Endothelial cell of umbilical vein (primary cell): ENCODE results near the gene SMPX. TPM values are rescaled to one million over a fixed set of nuclear protein-coding genes. Genes with fewer than 3 reads are reported as not detected.

Experiments
- BruUV-seq: library from RNA; stranded (reverse); fragments of 400-500 nt; replicated peaks from 2 replicates; lab custom pipeline; 2021; lab: Mats Ljungman, UMichigan
- CTCF ChIA-PET: fragments of 300-600, 350-600 bp; sonication (Branson Sonifier 250); formaldehyde crosslinking; loops from one replicate; lab custom pipeline; 2021; ENCODE audit warnings: antibody characterized with exemption, inconsistent platforms; lab: Charles Lee
- POLR2A ChIA-PET: fragments of 300-600, 350-600 bp; sonication (Branson Sonifier 250); formaldehyde crosslinking; loops from one replicate; lab custom pipeline; 2021; ENCODE audit warnings: antibody characterized with exemption, inconsistent platforms; lab: Charles Lee
- DNase-seq: peaks from one replicate; pipeline ENCODE4 v3.0.0-alpha.2; 2011; ENCODE audit warnings: low read depth, low spot score
- FAIRE-seq: peaks from 2 replicates; lab custom pipeline; 2011; peaks lifted over from hg19 to GRCh38; lab: Jason Lieb, UNC
- H2AFZ ChIP-seq: 2 replicates; pipeline ENCODE4 v1.6.0; 2012; ENCODE audit warnings: low read depth, low read length, control low read depth, inconsistent platforms
- H3K27ac ChIP-seq: 2 replicates; pipeline ENCODE4 v1.5.1; 2011; ENCODE audit warnings: low read depth, mild to moderate bottlenecking, control low read depth, low read length, moderate library complexity; ENCODE audit not compliant: insufficient read depth
- H3K27me3 ChIP-seq, 2 experiments: 2 replicates each; pipeline versions ENCODE4 v1.6.0 to v1.6.1; 2011; ENCODE audit warnings: low read length in 2 of 2, mixed read lengths in 1 of 2; ENCODE audit not compliant: control insufficient read depth in 2 of 2, insufficient read depth in 2 of 2
- H3K36me3 ChIP-seq, 2 experiments: 2 replicates in 1 of 2; 3 replicates in 1 of 2; pipeline ENCODE4 v1.5.1; 2011; ENCODE audit warnings: low read length in 2 of 2, mild to moderate bottlenecking in 1 of 2, moderate library complexity in 1 of 2; ENCODE audit not compliant: control insufficient read depth in 2 of 2, insufficient read depth in 2 of 2; ENCODE audit errors: extremely low read depth in 1 of 2
- H3K4me1 ChIP-seq: 3 replicates; pipeline ENCODE4 v1.5.1; 2011; ENCODE audit warnings: mild to moderate bottlenecking, low read length; ENCODE audit not compliant: control insufficient read depth, insufficient read depth; ENCODE audit errors: extremely low read depth
- H3K4me2 ChIP-seq: 2 replicates; pipeline ENCODE4 v1.6.1; 2011; ENCODE audit warnings: low read length, control low read depth, mixed read lengths; ENCODE audit not compliant: insufficient read depth
- H3K4me3 ChIP-seq, 3 experiments: fragments of 200-600 bp in 1 of 3; sonication (generic), shearing (Covaris generic) in 1 of 3; replicated peaks in 1 of 3; 2 replicates each; pipeline ENCODE4 v1.5.1; 2011 to 2016; ENCODE audit warnings: control low read depth in 3 of 3, low read length in 3 of 3, mild to moderate bottlenecking in 2 of 3, inconsistent platforms in 1 of 3, low read depth in 1 of 3, moderate library complexity in 1 of 3; ENCODE audit not compliant: insufficient read depth in 1 of 3
- H3K79me2 ChIP-seq: 2 replicates; pipeline ENCODE4 v1.6.0; 2012; ENCODE audit warnings: low read length, inconsistent platforms; ENCODE audit not compliant: control insufficient read depth, insufficient read depth
- H3K9ac ChIP-seq: replicated peaks from 2 replicates; pipeline ENCODE3; 2011; ENCODE audit warnings: low read length, control low read depth; ENCODE audit not compliant: insufficient read depth; ENCODE audit errors: extremely low read depth
- H3K9me1 ChIP-seq: replicated peaks from 3 replicates; pipeline ENCODE4 v1.6.0; 2011; ENCODE audit warnings: mild to moderate bottlenecking, low read length; ENCODE audit not compliant: control insufficient read depth, insufficient read depth; ENCODE audit errors: extremely low read depth
- H3K9me3 ChIP-seq: replicated peaks from 2 replicates; pipeline ENCODE4 v1.5.1; 2012; ENCODE audit warnings: low read length, inconsistent platforms; ENCODE audit not compliant: control insufficient read depth, insufficient read depth
- H4K20me1 ChIP-seq: replicated peaks from 2 replicates; pipeline ENCODE3; 2011; ENCODE audit warnings: mild to moderate bottlenecking, low read length; ENCODE audit not compliant: control insufficient read depth, insufficient read depth; ENCODE audit errors: extremely low read depth
- EZH2 ChIP-seq: IDR thresholded peaks from 2 replicates; pipeline ENCODE4 v1.6.1; 2012; ENCODE audit warnings: borderline replicate concordance, low read depth, mild to moderate bottlenecking, moderate library complexity, low read length, inconsistent platforms; ENCODE audit not compliant: severe bottlenecking
- FOS ChIP-seq: IDR thresholded peaks from 2 replicates; pipeline ENCODE4 v1.6.1; 2011; ENCODE audit warnings: mild to moderate bottlenecking, low read length, moderate library complexity, borderline replicate concordance; ENCODE audit not compliant: insufficient read depth
- GATA2 ChIP-seq: IDR thresholded peaks from 2 replicates; pipeline ENCODE4 v1.7.0; 2011; ENCODE audit warnings: low read depth, mild to moderate bottlenecking, moderate library complexity, mixed read lengths, low read length; ENCODE audit not compliant: insufficient read length, insufficient read depth
- JUN ChIP-seq: IDR thresholded peaks from 2 replicates; pipeline ENCODE4 v1.6.1; 2011; ENCODE audit warnings: borderline replicate concordance, low read depth; ENCODE audit not compliant: insufficient read length, insufficient read depth
- MYC ChIP-seq: IDR thresholded peaks from one replicate; pipeline ENCODE4 v1.6.1; 2011; ENCODE audit warnings: mild to moderate bottlenecking, low read depth, low read length
- POLR2A ChIP-seq: IDR thresholded peaks from 2 replicates; pipeline ENCODE4 v1.6.1; 2012; ENCODE audit warnings: low read depth, mild to moderate bottlenecking, control low read depth, low read length
- POLR2AphosphoS5 ChIP-seq: IDR thresholded peaks from 2 replicates; pipeline ENCODE4 v1.6.1; 2012; ENCODE audit warnings: low read depth, mild to moderate bottlenecking, control low read depth, low read length, moderate library complexity; ENCODE audit not compliant: insufficient read depth
- dilution Hi-C: fragments of 300-500 bp; cut with MboI; formaldehyde crosslinking; loops from one replicate; pipeline ENCODE4 v1.15.0; 2019; ENCODE audit warnings: low sequenced_read_pairs; ENCODE audit not compliant: extremely low pct_ligation_motif_present
- intact Hi-C: fragments of 100-400 bp; cut with micrococcal nuclease; formaldehyde crosslinking; loops from one replicate; pipeline ENCODE4 v1.10.0; 2022
- polyA plus RNA-seq, 4 experiments: library from polyadenylated mRNA; depleted of rRNA in 3 of 4; stranded (reverse) in 3 of 4; unstranded in 1 of 4; fragments of >200 nt; gene quantifications; 2 replicates each; pipeline versions ENCODE4 v1.2.1 to v1.2.3, GENCODE V29; 2011 to 2012; ENCODE audit warnings: missing spikeins in 1 of 4
- total RNA-seq: library from RNA; stranded (reverse); gene quantifications from 2 replicates; pipeline ENCODE4 v1.2.3, GENCODE V29; 2021
- TF ChIP-seq, protein P1 (sequence below), 2 donors: IDR thresholded peaks; 1 replicate in 1 of 2; 2 replicates in 1 of 2; pipeline ENCODE4 v1.5.1; 2011; ENCODE audit warnings: low read length in 2 of 2, mild to moderate bottlenecking in 2 of 2, moderate library complexity in 2 of 2, control low read depth in 1 of 2, inconsistent platforms in 1 of 2, low read depth in 1 of 2; ENCODE audit not compliant: insufficient read depth in 1 of 2; ENCODE audit errors: extremely low read depth in 1 of 2
- TF ChIP-seq, protein P2 (sequence below): IDR thresholded peaks from 2 replicates; pipeline ENCODE4 v1.6.1; 2011; ENCODE audit not compliant: insufficient read depth, insufficient read length

The SMPX gene
- total and polyA plus RNA-seq, 2 donors (not counting 3 experiments of a cell fraction or from before 2014, with no cell fraction given) = not detected

DNA sequence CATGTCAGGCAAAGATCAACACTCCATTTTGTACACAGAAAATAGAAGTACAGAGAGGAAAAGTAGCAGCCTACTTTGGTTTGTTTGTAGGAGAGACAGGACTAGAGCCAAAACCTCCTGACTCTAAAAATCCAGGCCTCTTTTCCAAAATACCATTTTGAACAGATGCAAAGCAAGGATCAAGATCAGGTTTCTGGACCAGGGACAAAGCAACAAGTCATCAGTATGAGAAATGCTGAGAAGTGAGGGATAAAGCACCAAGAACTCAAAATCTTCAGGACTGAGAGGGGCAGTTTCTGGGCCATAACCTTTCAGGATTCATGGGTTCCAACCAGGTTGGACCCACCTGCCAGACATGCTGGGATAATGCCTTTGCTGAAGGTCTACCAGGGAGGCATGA is 44.9 kb upstream of the SMPX start:
- no peak overlapping the region for H3K4me3 ChIP-seq
- FAIRE-seq = no peak
- no peak overlapping the region for H2AFZ ChIP-seq
- DNase-seq = no peak
- POLR2A ChIA-PET = no interaction called here
- no peak overlapping the region for H3K27ac ChIP-seq
- no peaks in the 10 kb centered on the region for H3K79me2 ChIP-seq
- H3K9me3 ChIP-seq = no peaks in the 10 kb centered on the region
- no TSS peak for BruUV-seq
- CTCF ChIA-PET = no interaction called here
- no peaks in the 10 kb centered on the region for H3K27me3 ChIP-seq
- H4K20me1 ChIP-seq = no peaks in the 10 kb centered on the region
- H3K9me1 ChIP-seq = no peaks in the 10 kb centered on the region
- no peak for TF ChIP-seq POLR2A
- TF ChIP-seq JUN = no peak
- TF ChIP-seq, protein P1, sequence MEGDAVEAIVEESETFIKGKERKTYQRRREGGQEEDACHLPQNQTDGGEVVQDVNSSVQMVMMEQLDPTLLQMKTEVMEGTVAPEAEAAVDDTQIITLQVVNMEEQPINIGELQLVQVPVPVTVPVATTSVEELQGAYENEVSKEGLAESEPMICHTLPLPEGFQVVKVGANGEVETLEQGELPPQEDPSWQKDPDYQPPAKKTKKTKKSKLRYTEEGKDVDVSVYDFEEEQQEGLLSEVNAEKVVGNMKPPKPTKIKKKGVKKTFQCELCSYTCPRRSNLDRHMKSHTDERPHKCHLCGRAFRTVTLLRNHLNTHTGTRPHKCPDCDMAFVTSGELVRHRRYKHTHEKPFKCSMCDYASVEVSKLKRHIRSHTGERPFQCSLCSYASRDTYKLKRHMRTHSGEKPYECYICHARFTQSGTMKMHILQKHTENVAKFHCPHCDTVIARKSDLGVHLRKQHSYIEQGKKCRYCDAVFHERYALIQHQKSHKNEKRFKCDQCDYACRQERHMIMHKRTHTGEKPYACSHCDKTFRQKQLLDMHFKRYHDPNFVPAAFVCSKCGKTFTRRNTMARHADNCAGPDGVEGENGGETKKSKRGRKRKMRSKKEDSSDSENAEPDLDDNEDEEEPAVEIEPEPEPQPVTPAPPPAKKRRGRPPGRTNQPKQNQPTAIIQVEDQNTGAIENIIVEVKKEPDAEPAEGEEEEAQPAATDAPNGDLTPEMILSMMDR (IDR thresholded peaks at IDR 0.05; ENCODE audit: extremely low read depth in 1 of 2, insufficient read depth in 1 of 2, low read depth in 1 of 2, low read length in 2 of 2) = no peak
- TF ChIP-seq POLR2AphosphoS5 = no peak
- no peak for TF ChIP-seq EZH2
- no peak for TF ChIP-seq FOS
- no peak for TF ChIP-seq MYC
- TF ChIP-seq, protein P2, sequence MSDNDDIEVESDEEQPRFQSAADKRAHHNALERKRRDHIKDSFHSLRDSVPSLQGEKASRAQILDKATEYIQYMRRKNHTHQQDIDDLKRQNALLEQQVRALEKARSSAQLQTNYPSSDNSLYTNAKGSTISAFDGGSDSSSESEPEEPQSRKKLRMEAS = no peak
- no peak for TF ChIP-seq GATA2
- H3K9ac ChIP-seq = no peak overlapping the region
- intact Hi-C loops = no loop called here
- dilution Hi-C loops = no loop called here
- no peaks in the 10 kb centered on the region for H3K36me3 ChIP-seq
- H3K4me2 ChIP-seq = no peak overlapping the region
- H3K4me1 ChIP-seq = no peaks in the 10 kb centered on the region
